Astrocyte of the hippocampus (primary cell): ENCODE measurements around the gene CIB4.

Experiments used
- DNase-seq: peaks from one replicate; pipeline ENCODE4 v3.0.0; 2011; ENCODE audit warnings: low read depth, low spot score

Gene CIB4

GRCh38 chr2:26550276-26551015 lies 90.7 kb downstream of the CIB4 start:
- DNase-seq, result no peak

- no peak for DNase-seq
Observed at GRCh38 chr2:26542676-26543505, 98.3 kb downstream of the CIB4 start.

DNA sequence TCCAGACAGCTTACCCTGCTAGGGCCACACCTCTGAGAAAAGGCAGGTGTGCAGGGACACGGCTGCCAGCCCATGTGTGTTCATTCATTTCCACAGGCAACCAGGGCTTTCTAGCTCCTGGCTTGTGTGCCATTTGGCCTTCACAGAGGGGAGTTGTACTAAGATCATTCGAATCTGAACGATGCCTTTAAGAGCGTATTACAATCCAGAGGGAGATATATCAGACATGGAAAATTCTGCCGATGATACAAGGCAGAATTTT lies 99.0 kb downstream of the CIB4 start:
- DNase-seq, result no peak

- no peak for DNase-seq
Observed at GRCh38 chr2:26541401-26542193, 99.6 kb downstream of the CIB4 start.

DNA sequence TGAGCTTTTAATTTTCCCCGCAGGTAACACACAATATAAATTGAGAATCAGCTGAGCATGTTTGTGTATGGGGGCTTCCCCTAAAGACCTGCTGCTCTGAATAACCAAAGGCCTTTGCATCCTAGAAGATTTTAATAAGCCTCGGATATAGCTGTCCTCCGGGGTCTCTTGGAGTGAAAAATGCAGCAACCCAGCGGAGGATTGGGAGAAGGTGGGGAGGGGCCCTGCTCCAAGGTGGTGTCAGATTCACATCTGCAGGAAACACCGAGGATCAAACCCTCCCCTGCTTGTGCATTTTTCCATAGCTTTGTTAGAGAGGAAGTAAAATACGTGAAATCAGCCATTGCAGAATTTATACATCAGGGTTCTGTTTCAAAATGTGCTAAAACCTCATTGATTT lies 100.2 kb downstream of the CIB4 start:
- no peak for DNase-seq

GRCh38 chr2:26540306-26540705 lies 100.9 kb downstream of the CIB4 start:
- no peak for DNase-seq

- no peak for DNase-seq
Observed at GRCh38 chr2:26537826-26538475, 103.2 kb downstream of the CIB4 start.

GRCh38 chr2:26537069-26537825 lies 103.9 kb downstream of the CIB4 start:
- no peak for DNase-seq

GRCh38 chr2:26536371-26537068 lies 104.6 kb downstream of the CIB4 start:
- DNase-seq, result no peak

DNA sequence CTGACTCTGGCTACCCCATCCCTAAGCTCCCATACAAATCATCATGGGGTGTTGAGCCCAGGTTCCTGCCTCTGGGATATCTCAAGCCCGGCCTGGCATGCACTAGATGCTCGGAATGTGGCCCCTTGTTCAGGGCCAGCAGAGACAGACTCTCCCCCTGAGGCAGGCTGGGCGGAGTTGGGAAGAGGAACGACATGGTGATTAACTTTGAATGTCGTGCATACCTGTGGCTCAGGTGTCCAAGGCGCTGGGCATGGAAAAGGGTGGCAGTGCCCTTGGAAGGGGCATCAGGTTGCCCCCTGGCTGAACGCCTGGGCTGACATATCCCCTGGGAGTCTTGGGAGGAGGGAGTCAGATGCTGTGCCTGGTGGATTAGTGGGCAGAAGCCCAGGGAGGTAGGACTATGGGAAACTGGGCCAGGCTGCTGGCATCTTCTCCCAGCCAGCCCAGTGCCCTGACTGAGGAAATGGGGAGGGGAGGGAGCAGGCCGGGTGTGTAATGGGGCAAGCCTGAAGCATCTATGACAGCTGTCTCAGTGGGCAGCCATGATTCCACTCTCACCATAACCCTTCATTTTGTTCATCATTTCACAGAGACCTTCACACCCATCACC lies 105.4 kb downstream of the CIB4 start:
- no peak for DNase-seq

- no peak for DNase-seq
Observed at GRCh38 chr2:26534865-26535662, 106.1 kb downstream of the CIB4 start.

DNA sequence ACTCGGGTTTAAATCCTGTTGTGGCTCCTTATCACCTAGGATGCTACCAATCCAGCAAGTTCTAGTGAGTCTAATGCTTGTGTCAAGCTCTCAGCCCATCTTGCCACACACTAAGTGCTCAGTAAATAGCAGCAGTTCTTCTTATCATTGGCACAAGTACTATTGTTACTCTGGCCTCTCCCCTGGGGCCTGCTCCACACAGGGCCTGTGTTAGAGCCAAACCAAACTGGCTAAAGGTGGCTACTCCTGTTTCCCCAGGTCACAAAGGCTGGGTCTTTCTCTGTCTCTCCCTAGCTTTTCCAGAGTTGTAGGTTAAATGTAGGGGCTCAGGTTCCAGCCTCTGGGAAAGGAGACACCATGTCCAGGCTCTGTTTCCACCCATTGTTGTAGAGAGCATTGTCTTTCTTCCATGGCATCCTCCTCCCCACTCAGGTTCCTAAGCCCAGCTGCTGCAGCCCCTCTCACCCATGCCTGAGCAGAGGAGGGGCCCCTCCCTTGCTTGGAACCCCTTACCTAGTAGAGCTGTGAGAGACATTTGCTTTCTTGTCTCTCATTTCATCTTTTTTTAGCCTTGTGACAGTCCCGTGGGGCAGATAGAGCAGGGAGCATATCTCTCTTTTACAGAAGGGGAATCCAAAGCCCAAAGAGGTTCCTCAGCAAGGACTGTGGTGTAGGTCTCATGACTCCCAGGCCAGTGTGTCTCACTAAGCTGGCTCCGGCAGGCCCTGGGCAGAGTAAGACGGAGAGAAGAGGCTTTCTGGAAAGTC lies 106.9 kb downstream of the CIB4 start:
- DNase-seq, result no peak

DNA sequence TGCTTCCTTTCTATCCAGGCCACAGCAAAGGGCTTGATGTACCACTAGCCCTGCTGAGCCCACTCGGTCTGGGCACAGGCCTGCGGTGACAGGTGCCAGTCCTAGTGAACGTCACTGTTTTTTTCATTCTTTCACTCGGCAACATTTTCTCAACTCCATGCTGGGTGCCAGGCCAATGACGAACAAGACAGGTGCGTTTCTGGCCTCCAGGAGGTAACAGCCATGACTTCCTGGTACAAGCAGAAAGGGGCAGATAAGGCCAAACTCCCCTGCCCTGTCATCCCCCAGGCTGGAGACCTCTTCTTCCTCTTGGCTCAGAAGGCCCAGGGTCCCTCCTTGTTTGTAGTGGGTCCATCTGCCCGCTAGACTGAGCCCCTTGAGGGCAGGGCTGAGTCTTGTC lies 107.5 kb downstream of the CIB4 start:
- DNase-seq, result no peak

DNA sequence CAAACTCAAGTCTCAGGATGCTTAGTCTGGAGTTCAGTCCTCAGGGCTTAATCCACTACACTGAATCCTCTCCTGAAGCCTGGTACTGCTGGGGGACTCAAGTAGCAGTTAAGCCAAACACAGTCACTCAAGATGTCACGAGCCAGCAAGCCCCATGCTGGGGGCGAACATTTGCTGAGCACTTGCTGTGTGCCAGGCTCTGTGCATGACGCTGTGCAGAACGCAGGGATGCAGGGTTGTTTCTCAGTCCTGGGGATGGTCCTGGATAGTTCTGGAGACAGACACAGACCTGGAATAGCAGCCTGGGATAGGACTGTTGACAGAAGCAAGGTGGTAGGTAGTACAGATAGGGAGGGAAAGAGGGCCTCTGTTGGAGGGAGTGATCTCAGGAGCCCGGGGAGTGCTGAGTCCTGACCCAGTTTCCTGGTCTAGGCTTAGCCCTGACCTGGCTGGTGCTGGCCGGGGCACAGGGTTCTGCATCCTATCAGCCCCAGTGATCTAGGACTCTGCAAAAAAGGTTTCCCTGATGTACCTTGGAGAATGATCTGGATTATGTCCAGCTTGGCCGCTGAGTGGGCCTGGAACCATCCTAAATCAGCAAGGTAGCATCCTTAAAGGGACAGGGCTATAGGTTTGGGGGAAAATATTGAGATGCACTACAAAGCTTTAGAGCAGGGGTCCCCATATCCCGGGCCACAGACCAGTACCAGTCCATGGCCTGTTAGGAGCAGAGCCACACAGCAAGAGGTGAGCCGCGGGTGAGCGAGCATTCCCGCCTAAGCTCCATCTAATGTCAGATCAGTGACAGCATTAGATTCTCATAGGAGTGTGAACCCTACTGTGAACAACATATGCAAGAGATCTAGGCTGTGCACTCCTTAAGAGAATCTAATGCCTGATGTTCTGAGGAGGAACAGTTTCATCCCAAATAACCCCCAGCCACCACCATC lies 108.6 kb downstream of the CIB4 start:
- DNase-seq, result no peak
